Psoas muscle (tissue), 8 donors: Measurements from ENCODE around the gene CD300A. TPM values are rescaled to one million over a fixed set of nuclear protein-coding genes. Genes with fewer than 3 reads are reported as not detected.

Source experiments
- ATAC-seq, 4 donors: fragments of 200-7000 bp; cut with Tn5 transposase; one replicate each; pipeline ENCODE4 v1.9.1; 2020; ENCODE audit warnings: moderate library complexity in 3 of 4, mild to moderate bottlenecking in 2 of 4
- DNase-seq, 2 donors: peaks; one replicate each; pipeline ENCODE4 v3.0.0-alpha.2; 2020
- H3K27ac ChIP-seq: fragments of 200-600 bp; one replicate; pipeline ENCODE4 v1.8.0; 2022
- H3K27me3 ChIP-seq, 3 donors: fragments of 200-600 bp in 1 of 3; one replicate each; pipeline versions ENCODE4 v1.6.1 to v1.8.0; 2013 to 2022; ENCODE audit warnings: low read length in 2 of 3, mild to moderate bottlenecking in 2 of 3, moderate library complexity in 1 of 3; ENCODE audit not compliant: insufficient read depth in 3 of 3
- H3K36me3 ChIP-seq, 2 donors: fragments of 200-600 bp in 1 of 2; one replicate each; pipeline versions ENCODE4 v1.6.1 to v1.8.0; 2013 to 2022; ENCODE audit warnings: low read depth in 1 of 2, mild to moderate bottlenecking in 1 of 2, moderate library complexity in 1 of 2; ENCODE audit not compliant: insufficient read depth in 1 of 2
- H3K4me1 ChIP-seq: fragments of 200-600 bp; one replicate; pipeline ENCODE4 v1.8.0; 2022
- H3K4me3 ChIP-seq: fragments of 200-600 bp; one replicate; pipeline ENCODE4 v1.8.0; 2022; ENCODE audit warnings: mild to moderate bottlenecking
- H3K9me3 ChIP-seq: fragments of 200-600 bp; one replicate; pipeline ENCODE4 v1.8.0; 2022
- WGBS, 3 donors: extraction: QIAGEN DNeasy Blood & Tissue Kit; methylation state at CpG; one replicate each; pipeline versions ENCODE4 v1.1.6 to v1.1.7; 2013; 5-methylcytosine and 5-hydroxymethylcytosine counted together
- intact Hi-C, 2 donors: fragments of 100-400 bp; cut with DNase I; formaldehyde crosslinking; loops; one replicate each; pipeline versions ENCODE4 v1.11.0 to v1.14.2; 2022
- polyA plus RNA-seq, 3 donors: library from polyadenylated mRNA; stranded (reverse); fragments of 200-250 nt; gene quantifications; one replicate each; pipeline ENCODE4 v1.2.3, GENCODE V29; 2013
- total RNA-seq, 4 donors: library from RNA; stranded (reverse); fragmentation: NEBNext Ultra II Directional in 2 of 4; extraction: Animal tissue kit (Norgen Biotek cat#: 25700) in 2 of 4; gene quantifications; one replicate each; pipeline versions ENCODE4 v1.2.1 to v1.2.4, GENCODE V29; 2021 to 2023
- TF ChIP-seq, protein P1 (sequence below): fragments of 200-600 bp; IDR thresholded peaks from one replicate; pipeline ENCODE4 v1.8.0; 2022; ENCODE audit warnings: antibody characterized with exemption
- donor health status: healthy with polysubstance abuse.
- donor health status: DM: no; HTN: no; CAD: no; lungs with moderate emphysema.
- donor health status: Bipolar disorder and iron deficiency.
- donor health status: healthy.
- donor health status: DM: yes; HTN: yes; CAD: no.
- donor health status: DM: no; HTN: no; CAD: no.
- donor health status: DM: no; HTN: no; CAD: no.
- donor health status: DM: yes; HTN: yes; CAD: no.

Gene CD300A
- total and polyA plus RNA-seq, 7 donors: 0.29 to 2.4 (median 0.69) TPM

DNA sequence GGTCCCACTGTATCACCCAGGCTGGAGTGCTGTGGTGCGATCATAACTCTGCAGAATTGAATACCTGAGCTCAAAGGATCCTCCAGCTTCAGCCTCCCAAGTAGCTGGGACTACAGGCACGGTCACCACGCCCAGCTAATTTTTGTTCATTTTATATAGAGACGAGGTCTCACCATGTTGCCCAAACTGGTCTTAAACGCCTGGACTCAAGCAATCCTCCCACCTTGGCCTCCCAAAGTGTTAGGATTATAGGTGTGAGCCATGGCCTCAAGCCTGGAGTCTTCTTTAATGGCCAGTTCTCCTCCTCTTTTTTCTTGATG is 64.4 kb downstream of the CD300A start:
- WGBS, 3 donors: 67 to 85% (median 74%) methylated on average over 5 of the region's 5 CpGs
- intact Hi-C loops: no loop called here
- Histone ChIP-seq H3K9me3 (no peaks in the 10 kb centered on the region), H3K27ac (no peak overlapping the region), H3K36me3 (no peaks in the 10 kb centered on the region), H3K4me1 (no peaks in the 10 kb centered on the region), H3K4me3 (no peak overlapping the region), H3K27me3 (no peaks in the 10 kb centered on the region)
- peak in 1 of 2 donors; percentile 12 for DNase-seq
- TF ChIP-seq, protein P1, sequence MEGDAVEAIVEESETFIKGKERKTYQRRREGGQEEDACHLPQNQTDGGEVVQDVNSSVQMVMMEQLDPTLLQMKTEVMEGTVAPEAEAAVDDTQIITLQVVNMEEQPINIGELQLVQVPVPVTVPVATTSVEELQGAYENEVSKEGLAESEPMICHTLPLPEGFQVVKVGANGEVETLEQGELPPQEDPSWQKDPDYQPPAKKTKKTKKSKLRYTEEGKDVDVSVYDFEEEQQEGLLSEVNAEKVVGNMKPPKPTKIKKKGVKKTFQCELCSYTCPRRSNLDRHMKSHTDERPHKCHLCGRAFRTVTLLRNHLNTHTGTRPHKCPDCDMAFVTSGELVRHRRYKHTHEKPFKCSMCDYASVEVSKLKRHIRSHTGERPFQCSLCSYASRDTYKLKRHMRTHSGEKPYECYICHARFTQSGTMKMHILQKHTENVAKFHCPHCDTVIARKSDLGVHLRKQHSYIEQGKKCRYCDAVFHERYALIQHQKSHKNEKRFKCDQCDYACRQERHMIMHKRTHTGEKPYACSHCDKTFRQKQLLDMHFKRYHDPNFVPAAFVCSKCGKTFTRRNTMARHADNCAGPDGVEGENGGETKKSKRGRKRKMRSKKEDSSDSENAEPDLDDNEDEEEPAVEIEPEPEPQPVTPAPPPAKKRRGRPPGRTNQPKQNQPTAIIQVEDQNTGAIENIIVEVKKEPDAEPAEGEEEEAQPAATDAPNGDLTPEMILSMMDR: no peak
- no peak for ATAC-seq

DNA sequence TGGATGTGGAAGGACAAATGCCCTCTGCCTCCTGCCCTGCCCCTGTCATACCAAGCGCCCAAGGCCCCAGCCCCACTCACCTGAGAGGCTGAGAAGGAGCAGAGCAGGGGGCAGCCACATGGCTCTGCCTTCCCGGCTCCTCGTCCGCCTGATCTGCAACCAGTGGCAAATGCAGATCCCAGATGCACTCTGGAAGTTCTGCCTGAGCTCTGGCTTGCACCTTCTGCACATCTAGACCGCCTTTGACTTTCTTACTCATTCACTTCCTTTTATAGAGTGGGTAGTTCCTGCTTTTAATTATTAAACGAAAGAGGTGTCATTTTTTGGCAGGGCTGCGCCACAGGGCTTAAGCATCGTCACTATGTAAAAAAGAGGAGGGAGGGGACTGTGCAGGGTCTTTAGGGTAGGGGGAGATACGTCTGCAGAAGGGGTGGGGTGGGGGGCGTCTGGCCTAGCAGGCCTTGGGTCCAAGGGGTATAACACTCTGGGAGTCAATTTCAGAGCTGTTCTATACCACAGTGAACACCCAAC is 64.9 kb downstream of the CD300A start, which contains the start of gene CD300LB:
CD300LB (minus strand) TSS at position 245 of the 531 bp plus-strand sequence; CDS start at position 120, 125 bp downstream.
- DNase-seq (no peak), ATAC-seq (no peak)
- no peak within 1 kb of the TSS for H3K4me3 ChIP-seq
- no peaks in the 10 kb centered on the region for H3K27me3 ChIP-seq
- H3K9me3 ChIP-seq: no peaks in the 10 kb centered on the region
- TF ChIP-seq, protein P1: no peak
- WGBS, 3 donors: 73 to 82% (median 79%) methylated on average over 10 of the region's 10 CpGs
- no peak within 1 kb of the TSS for H3K27ac ChIP-seq
- intact Hi-C loops: no loop called here
- no peaks in the 10 kb centered on the region for H3K36me3 ChIP-seq
- no peaks in the 10 kb centered on the region for H3K4me1 ChIP-seq

DNA sequence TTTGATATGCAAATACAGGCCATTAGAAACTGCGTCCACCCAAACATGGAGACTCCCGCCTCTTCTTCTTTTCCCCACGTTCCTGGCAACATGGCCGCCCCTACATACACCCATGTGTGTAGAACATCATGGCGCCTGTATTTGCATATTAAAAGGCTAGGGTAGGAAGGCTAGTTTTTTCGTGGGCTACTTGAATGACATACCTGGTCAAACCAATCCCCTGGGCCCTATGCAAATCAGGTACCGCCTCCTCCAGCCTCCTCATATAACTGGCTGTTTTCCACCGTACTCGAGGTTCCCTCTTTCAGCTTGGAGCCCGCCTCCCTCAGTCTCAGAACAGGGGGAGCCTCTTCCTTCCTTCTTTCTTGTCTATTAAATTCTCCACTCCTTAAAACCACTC is 65.7 kb downstream of the CD300A start:
- Histone ChIP-seq H3K36me3 (no peaks in the 10 kb centered on the region), H3K9me3 (no peaks in the 10 kb centered on the region), H3K27me3 (peaks cover 0 to 3% (median 0%) of the 10 kb centered on the region in 3 donors), H3K4me1 (no peaks in the 10 kb centered on the region), H3K4me3 (no peak overlapping the region), H3K27ac (no peak overlapping the region)
- TF ChIP-seq, protein P1: no peak
- DNase-seq (no peak), ATAC-seq (peak in 2 of 4 donors; percentile 44 to 61)
- 63 to 68% (median 64%) methylated on average over 10 of the region's 10 CpGs for WGBS, 3 donors
- intact Hi-C loops: loop anchor here in 1 of 2 donors (2.0 kb wide), 1 partner anchor 163 kb away; no protein-coding TSS in a partner anchor

Other genes starting within 250 kb of the CD300A start
- not detected for gene DNAI2, start 192.4 kb upstream of the CD300A start, total RNA-seq
- gene DNAI2, start 192.4 kb upstream of the CD300A start, polyA plus RNA-seq: not detected
- under 1 TPM; 0.17 to 0.44 (median 0.29) TPM for gene KIF19, start 140.4 kb upstream of the CD300A start, total RNA-seq
- gene KIF19, start 140.4 kb upstream of the CD300A start, polyA plus RNA-seq: under 1 TPM; 0.13 to 0.30 (median 0.27) TPM
- not detected for gene BTBD17, start 104.8 kb upstream of the CD300A start, total RNA-seq
- gene BTBD17, start 104.8 kb upstream of the CD300A start, polyA plus RNA-seq: not detected
- gene GPR142, start 99.1 kb upstream of the CD300A start, total RNA-seq: not detected
- not detected for gene GPR142, start 99.1 kb upstream of the CD300A start, polyA plus RNA-seq
- gene GPRC5C, start 34.5 kb upstream of the CD300A start, total RNA-seq: 100 to 1,000 TPM in 2 of 4 donors, 10 to 100 TPM in 2; 57.0 to 123 (median 97.7) TPM
- gene GPRC5C, start 34.5 kb upstream of the CD300A start, polyA plus RNA-seq: 10 to 100 TPM; 42.9 to 47.7 (median 44.8) TPM
- under 1 TPM in 2 of 4 donors, not detected in 2; 0.11 to 0.15 TPM for gene CD300LB, start 64.8 kb downstream of the CD300A start, total RNA-seq
- under 1 TPM in 2 of 3 donors, not detected in 1; 0.01 to 0.05 TPM for gene CD300LB, start 64.8 kb downstream of the CD300A start, polyA plus RNA-seq
- under 1 TPM; 0.32 to 0.44 (median 0.41) TPM for gene CD300C, start 79.5 kb downstream of the CD300A start, total RNA-seq
- under 1 TPM; 0.03 to 0.27 (median 0.18) TPM for gene CD300C, start 79.5 kb downstream of the CD300A start, polyA plus RNA-seq
- not detected for gene CD300H, start 100.9 kb downstream of the CD300A start, total RNA-seq
- not detected for gene CD300H, start 100.9 kb downstream of the CD300A start, polyA plus RNA-seq
- not detected for gene CD300LD, start 125.6 kb downstream of the CD300A start, total RNA-seq
- gene CD300LD, start 125.6 kb downstream of the CD300A start, polyA plus RNA-seq: not detected
- gene CD300E, start 157.1 kb downstream of the CD300A start, total RNA-seq: under 1 TPM in 3 of 4 donors, not detected in 1; 0.21 to 0.50 (median 0.49) TPM
- gene CD300E, start 157.1 kb downstream of the CD300A start, polyA plus RNA-seq: under 1 TPM; 0.09 to 0.27 (median 0.21) TPM
- gene CD300LF, start 246.3 kb downstream of the CD300A start, total RNA-seq: under 1 TPM in 2 of 4 donors, not detected in 2; 0.32 to 0.39 TPM
- under 1 TPM in 2 of 3 donors, not detected in 1; 0.09 to 0.16 TPM for gene CD300LF, start 246.3 kb downstream of the CD300A start, polyA plus RNA-seq